ENCODE measurements around the gene NHS.

- TF ChIP-seq SP1 (IDR thresholded peaks at IDR 0.05; ENCODE audit: low read depth) (no peak), CTCF (IDR thresholded peaks at IDR 0.05 in 2 of 3, conservative IDR thresholded peaks at IDR 0.05 in 1 of 3; ENCODE audit: borderline replicate concordance in 1 of 3, insufficient read depth in 1 of 3, low read depth in 2 of 3, low read length in 2 of 3) (no peak)
Measured at GRCh38 chrX:17555846-17556245, 180.8 kb downstream of the NHS start.
